GM06990 (cell line): Measurements from ENCODE around the gene CRACDL.
"Not testable (repeated sequence)": the region's sequence is repeated elsewhere in the genome, so short reads cannot be mapped to it uniquely, and the experiment has no call there.

Experiments used
- DNase-seq: peaks from one replicate; pipeline ENCODE4 v3.0.0-alpha.2; 2011; ENCODE audit not compliant: insufficient read length; ENCODE audit errors: extremely low read depth
- H3K27me3 ChIP-seq: replicated peaks from 2 replicates; pipeline ENCODE4 v1.6.0; 2011; ENCODE audit warnings: low read length; ENCODE audit not compliant: control insufficient read depth, insufficient read depth
- H3K36me3 ChIP-seq: 2 replicates; pipeline ENCODE4 v1.5.1; 2011; ENCODE audit warnings: low read length; ENCODE audit not compliant: control insufficient read depth, insufficient read depth
- H3K4me3 ChIP-seq: replicated peaks from 2 replicates; pipeline ENCODE4 v1.5.1; 2011; ENCODE audit warnings: low read depth, mild to moderate bottlenecking, control low read depth, low read length
- CTCF ChIP-seq: IDR thresholded peaks from 2 replicates; pipeline ENCODE4 v1.5.1; 2011; ENCODE audit warnings: low read length, control low read depth, mild to moderate bottlenecking, inconsistent platforms; ENCODE audit not compliant: insufficient read depth, poor library complexity, severe bottlenecking

The CRACDL gene

GRCh38 chr2:98882971-98883779 lies 52.9 kb downstream of the CRACDL start:
- no peak overlapping the region for H3K4me3 ChIP-seq

GRCh38 chr2:98882368-98882767 lies 53.7 kb downstream of the CRACDL start:
- no peak for DNase-seq
- Histone ChIP-seq H3K27me3 (no peaks in the 10 kb centered on the region), H3K36me3 (no peaks in the 10 kb centered on the region), H3K4me3 (no peak overlapping the region)
- no peak for TF ChIP-seq CTCF

More at GRCh38 chr2:98882971-98883779, 52.9 kb downstream of the CRACDL start:
- Histone ChIP-seq H3K36me3 (no peaks in the 10 kb centered on the region), H3K27me3 (no peaks in the 10 kb centered on the region)
- no peak for DNase-seq
- no peak for TF ChIP-seq CTCF

- H3K27me3 ChIP-seq = no peaks in the 10 kb centered on the region
- no peak for DNase-seq
- no peak for TF ChIP-seq CTCF
- H3K36me3 ChIP-seq = no peaks in the 10 kb centered on the region
- H3K4me3 ChIP-seq = no peak overlapping the region
Measured at GRCh38 chr2:98881153-98881650, 54.8 kb downstream of the CRACDL start.

GRCh38 chr2:98880266-98881152 lies 55.5 kb downstream of the CRACDL start:
- Histone ChIP-seq H3K27me3 (no peaks in the 10 kb centered on the region), H3K36me3 (no peaks in the 10 kb centered on the region), H3K4me3 (no peak overlapping the region)
- TF ChIP-seq CTCF = no peak
- DNase-seq = no peak

- H3K36me3 ChIP-seq, H3K27me3 ChIP-seq, H3K4me3 ChIP-seq, DNase-seq: not testable (repeated sequence)
Measured at GRCh38 chr2:98877658-98878057, 58.4 kb downstream of the CRACDL start.

- Histone ChIP-seq H3K27me3 (no peaks in the 10 kb centered on the region), H3K36me3 (no peaks in the 10 kb centered on the region), H3K4me3 (no peak overlapping the region)
- DNase-seq = no peak
- no peak for TF ChIP-seq CTCF
Measured at GRCh38 chr2:98876741-98877140, 59.3 kb downstream of the CRACDL start.
